ENCODE measurements around the gene SLC6A17.

The SLC6A17 gene

GRCh38 chr1:110176299-110176956 lies 26.1 kb downstream of the SLC6A17 start:
- DNase-seq, result peak; percentile 9

DNA sequence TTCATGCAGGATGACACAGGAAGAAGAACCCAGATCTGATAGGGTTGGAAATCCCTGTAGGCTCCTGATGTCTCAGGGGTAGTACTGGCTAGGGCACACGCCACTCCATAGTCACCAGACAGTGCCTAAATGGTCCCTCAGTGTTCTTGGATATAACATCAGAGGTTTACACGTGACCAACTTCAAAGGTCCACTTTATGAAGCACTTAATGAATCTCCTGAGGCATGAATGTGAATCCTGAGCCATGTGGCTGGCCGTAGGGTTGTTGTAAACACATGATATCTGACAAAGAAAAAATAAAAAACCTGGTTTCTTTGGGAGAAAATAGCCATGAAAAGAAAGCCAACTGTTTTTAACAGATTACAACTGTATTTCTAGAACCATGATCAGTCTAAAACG lies 27.5 kb downstream of the SLC6A17 start:
- no peak for DNase-seq

GRCh38 chr1:110183642-110184167 lies 33.4 kb downstream of the SLC6A17 start:
- no peak for DNase-seq

DNA sequence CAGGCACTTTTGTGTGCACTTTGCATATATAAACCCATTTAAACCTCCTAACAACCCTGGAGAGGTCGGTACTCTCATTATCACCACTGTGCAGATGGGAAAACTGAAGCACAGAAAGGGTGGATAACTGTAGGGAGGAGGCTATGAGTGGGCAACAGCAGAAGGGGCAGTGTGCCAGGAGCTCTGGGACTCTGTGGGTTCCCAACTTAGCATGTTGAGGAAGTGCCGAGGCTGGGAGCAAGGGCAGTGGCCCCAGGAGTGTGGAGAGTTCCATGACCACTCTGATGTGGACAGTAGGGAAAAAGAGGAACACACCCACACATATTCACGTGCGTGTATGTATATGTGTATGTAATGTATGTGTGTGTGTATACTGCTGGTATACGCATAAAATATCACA lies 34.2 kb downstream of the SLC6A17 start:
- no peak for DNase-seq

- no peak for DNase-seq
These were observed 34.9 kb downstream of the SLC6A17 start for GRCh38 chr1:110185181-110185580.

DNA sequence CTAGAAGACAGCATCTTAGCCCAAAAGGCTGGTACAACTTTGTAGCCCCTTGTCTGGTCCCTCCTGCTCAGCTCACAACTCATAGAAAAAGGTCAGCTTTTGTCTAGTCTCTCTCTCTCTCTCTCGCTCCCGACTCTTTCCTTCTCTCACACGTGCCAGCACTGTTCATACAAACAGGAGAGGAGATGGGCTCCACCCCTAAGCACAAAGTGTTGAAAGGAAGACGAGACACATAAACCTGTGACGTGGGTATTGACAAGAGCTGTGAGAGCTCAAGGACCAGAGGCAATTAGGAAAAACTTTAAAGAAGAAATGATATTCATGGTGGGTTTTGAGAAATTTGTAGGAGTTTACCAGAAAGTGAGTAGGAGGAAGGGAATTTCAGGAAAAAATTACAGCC lies 36.3 kb downstream of the SLC6A17 start:
- DNase-seq, result no peak

GRCh38 chr1:110187139-110187890 lies 37.0 kb downstream of the SLC6A17 start:
- no peak for DNase-seq

DNA sequence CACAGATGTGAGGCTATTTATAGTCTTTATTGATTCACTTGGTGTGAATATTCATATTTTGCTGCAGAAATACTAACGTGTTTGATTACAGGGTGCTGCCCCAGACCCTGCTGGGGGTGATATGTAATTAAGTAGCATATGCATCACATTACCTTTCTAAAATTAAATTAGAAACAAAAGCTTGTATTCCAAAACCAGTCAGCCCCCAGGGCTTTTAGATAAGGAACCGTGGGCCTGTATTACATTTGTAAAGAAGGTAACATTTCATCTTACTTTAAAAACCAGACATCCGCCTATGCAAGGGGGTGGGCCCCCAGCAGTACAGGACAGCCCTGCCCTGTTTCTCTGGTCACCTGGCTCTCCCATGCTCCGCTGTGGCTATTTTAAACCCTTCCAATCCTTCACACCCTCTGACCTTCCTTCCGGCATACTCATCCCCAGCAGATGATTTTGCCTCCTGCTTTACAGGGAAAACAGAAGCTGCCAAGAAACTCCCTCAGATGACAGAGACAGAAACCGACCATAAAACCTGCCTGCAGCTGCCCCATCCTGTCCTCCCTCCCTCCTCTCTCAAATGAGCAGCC lies 37.8 kb downstream of the SLC6A17 start:
- no peak for DNase-seq

DNA sequence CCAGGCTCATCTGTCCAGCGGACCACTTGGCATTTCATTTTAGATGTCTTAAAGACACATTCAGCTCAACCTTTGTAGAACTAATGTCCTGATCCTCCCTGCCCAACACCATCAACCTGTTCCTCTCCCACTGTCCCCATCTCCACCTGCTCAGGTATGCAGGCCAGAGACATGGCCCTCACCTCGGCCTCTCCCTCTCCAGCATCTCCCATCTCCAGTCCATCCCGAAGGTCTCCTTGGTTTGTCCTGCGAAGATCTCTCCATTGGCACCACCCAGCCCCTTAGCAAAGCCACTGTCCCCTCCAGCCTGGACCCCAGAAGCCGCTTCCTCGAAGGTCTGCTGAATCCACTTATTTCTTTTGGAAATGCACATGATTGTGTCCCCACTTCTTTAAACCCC lies 38.9 kb downstream of the SLC6A17 start:
- DNase-seq, result no peak

DNA sequence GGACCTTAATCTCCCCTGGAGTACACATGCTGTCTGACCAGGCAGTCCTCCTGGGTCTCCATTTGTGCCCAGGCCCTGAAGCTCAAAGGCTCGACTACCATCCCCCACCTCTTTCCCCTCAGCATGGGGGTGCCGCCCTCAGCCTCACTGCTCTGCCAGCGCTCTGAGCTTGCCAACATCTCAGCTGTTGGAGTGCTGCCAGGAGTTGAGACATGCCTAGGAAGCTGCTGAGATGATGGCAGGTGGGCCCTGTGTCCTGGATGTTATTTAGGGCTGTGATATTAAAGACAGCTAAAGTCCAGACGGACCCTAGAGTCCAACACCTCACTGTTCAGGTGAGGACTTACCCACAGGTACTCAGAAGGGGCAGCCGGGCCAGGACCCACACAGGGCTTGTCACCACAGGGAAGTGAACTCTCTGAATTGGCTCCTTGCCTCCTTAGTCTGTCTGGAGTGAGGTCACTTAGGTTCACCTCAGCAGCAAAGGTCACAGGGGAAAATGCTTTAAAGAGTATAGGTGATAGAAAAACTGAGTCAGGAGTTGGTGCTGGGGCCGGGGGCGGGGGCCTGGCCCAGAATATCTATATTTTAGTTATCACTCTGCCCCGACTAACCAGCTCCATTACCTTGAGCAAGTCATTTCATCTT lies 40.1 kb downstream of the SLC6A17 start:
- no peak for DNase-seq

DNA sequence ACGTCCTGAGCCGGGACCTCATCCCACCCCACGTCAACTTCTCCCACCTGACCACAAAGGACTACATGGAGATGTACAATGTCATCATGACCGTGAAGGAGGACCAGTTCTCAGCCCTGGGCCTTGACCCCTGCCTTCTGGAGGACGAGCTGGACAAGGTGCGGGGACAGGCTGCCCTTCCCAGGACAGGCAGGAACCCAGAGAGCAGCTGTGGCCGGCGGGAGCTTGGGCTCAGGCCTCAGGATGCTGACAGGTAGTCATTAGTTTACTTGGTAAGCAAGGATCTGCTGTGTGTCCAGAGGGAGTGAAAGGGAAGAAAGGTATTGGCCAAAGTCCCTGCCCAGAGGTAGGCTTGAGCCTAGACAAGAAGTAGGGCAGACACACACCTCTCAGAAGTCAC lies 42.2 kb downstream of the SLC6A17 start:
- no peak for DNase-seq

DNA sequence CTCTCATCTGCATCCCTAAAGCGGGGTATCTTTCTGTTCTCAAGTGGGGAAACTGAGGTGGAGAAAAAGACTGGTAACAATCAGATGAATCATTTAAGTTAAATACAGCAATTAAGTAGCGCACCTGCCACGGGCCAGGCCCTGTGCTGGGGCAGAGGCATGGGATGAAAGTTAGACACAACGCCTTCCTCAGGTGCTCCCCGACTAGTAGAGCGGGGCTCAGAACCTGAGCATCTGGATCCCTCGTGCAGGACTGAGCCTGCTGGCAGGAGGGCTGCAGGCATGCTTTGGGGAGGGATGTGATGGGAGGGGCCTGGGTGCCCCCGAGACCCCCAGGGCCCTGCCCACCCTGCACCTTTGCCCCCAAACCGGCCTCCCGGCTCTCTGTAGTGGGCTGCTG lies 44.9 kb downstream of the SLC6A17 start:
- no peak for DNase-seq

DNA sequence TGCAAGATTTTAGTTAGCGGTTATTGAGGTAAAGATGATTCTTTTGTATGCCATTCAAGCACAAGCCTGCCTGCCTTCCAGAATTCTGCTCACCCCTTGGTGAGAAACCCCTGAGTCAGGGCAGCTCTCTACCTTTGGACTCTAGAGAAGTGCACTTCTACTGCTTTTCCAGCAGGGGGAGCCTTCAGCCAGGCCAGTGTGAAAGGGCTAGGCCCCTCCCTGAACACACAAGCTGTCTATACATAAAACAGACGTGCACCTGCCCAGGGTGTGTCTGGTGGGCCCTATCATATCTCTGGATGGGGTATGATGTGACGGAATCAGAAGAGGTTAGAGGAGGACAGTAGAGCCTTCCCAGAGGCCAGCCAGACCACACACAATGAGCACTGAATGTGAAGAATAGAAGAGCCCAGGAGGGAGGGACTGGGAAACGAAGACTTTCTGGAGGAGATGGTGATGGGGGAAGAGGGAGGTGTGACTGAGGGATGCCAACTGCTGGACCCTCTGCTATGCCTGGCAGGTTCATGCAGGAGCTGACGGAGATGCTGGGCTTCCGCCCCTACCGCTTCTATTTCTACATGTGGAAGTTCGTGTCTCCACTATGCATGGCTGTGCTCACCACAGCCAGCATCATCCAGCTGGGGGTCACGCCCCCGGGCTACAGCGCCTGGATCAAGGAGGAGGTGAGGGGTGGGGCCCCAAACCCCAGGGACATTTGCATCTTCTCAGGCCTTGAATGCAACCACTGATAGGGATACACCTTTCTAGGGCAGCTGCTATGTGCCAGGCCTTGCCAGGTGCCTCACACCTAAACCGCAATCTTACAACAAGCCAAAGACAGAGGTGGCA lies 46.8 kb downstream of the SLC6A17 start:
- DNase-seq, result peak; percentile 64

GRCh38 chr1:110197905-110198629 lies 47.8 kb downstream of the SLC6A17 start:
- DNase-seq, result no peak

DNA sequence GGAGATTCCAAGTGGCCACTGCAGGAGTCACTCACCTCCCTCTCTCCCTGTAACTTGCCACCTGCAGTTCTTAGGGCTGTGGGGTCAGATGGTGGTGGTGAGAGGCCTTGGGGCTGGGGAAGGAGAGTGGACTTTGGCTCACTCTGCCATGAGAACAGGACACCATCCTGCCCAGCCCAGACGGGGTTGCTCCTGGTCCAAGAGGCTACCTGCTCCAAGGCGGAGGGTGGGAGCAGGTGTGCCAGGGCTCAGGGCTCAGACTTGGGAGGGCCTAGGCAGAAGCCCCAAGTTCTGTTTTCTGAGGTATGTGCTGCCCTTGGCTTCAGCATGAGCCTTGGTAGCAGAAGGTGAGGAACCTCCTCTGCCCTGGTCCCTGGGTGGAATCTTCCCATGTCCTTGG lies 48.5 kb downstream of the SLC6A17 start:
- DNase-seq, result no peak

DNA sequence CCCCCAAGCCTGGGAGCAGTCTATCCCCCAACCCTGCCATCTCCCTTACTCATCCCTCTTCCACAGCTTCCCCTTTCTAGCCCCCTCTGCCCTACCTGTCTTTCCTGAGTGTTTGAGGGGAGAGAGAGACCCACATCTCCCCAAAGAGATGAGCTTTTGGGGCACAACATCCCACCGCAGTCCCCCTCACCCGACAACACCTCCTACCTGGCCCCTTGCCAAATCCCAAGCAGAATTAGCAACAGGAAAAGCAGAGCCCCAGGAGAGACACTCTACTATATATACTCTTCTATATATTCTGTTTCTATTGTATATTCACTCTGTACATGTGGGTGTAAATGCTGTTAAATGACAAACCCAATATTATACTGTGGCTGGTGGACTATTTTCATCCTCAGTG lies 49.9 kb downstream of the SLC6A17 start:
- DNase-seq, result no peak

DNA sequence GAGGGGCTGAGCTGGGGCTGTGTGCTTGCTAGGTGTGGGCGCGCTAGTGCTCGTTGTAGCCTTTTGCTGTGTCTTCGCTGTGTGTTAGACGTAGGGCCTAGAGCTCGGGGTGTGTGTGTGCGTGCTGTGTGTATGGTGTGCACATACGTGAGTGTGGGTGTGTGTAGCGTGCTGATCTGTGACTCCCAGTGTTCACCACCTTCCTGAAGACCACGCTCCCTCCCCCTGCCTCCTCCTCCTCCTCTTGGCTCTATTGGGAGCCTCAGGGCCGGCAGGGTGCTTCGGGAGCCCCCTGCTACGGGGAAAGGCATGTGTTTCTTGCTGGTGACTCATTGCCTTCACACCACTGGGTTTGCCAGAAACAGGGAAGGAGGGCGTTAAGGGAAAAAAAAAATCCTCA lies 50.4 kb downstream of the SLC6A17 start:
- no peak for DNase-seq

DNA sequence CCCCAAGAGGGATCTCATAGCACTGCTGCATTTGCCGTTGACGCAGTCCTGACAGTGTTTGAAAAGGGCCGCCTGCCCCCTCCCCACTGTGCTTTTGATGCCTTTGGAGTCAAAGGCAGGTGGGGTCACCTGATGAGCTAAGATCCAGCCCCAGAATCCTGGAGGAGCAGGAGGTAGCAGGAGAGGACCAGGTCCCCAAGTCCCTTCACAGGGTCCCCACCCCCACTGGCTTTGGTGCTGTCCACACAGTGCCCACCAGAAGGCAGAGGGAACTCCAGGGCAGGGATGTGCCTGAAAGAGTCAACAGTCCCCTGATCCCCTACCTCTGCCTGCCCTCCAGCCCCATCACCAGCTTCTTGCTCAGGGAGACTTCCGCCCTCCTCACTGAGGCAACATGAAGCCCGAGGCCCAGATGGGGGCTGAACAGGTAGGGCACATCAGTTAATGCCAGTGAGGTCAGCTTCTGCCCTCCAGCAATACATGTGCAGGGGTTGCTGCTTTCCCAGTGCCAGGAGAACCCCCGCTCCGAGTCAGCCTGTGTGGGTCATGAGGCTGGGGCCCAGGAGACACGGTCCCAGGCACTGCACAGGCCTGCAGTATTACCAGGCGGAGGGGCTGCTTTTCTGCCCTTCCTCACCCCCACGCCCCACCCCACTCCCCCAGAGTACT lies 51.0 kb downstream of the SLC6A17 start:
- DNase-seq, result no peak

GRCh38 chr1:110203021-110203661 lies 52.8 kb downstream of the SLC6A17 start:
- peak; percentile 82 for DNase-seq

DNA sequence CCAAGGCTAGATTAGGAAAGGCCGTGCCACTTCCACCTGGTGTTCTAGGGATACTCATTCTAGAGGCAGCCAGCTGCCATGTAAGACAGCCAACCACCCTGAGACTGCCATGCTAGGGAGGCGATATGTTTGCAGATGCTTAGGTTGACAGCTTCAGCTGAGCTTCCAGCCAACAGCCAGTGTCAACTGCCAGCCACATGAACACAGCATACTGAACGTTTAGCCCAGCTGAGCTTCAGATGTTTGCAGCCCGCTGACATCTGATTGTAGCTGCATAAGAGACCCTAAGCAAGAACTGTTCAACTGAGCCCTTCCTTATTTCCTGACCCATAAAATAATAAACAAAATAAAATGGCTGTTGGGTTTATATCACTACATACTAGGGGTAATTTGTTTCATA lies 54.9 kb downstream of the SLC6A17 start:
- DNase-seq, result no peak
